ENCODE measurements around the gene TGFBR2. TPM values are rescaled to one million over a fixed set of nuclear protein-coding genes. Genes with fewer than 3 reads are reported as not detected.

TGFBR2 gene
- total and polyA plus RNA-seq, 2 experiments from 2014 or later, result 4.7 to 13.0 TPM

GRCh38 chr3:30631243-30631904, 25.0 kb downstream of the TGFBR2 start:
- ATAC-seq (no peak), DNase-seq (ENCODE audit: low spot score) (no peak)
- no peaks in the 10 kb centered on the region for H3K9me2 ChIP-seq (ENCODE audit: insufficient read depth)
- Mint-ChIP-seq H3K27me3 (ENCODE audit: insufficient read depth, low read depth, poor library complexity) (no peaks in the 10 kb centered on the region), H3K4me3 (no peak overlapping the region), H3K9me3 (no peaks in the 10 kb centered on the region), H3K27ac (no peak overlapping the region), H3K36me3 (ENCODE audit: low read depth) (peaks cover 14% of the 10 kb centered on the region; the same call in 2 of the 3 replicates), H3K4me1 (peaks cover 51% of the 10 kb centered on the region)
- no peak for TF ChIP-seq JUNB (IDR thresholded peaks at IDR 0.05; ENCODE audit: unreplicated experiment)
- no peak for TF ChIP-seq CREB1 (CRISPR knock-in tag; IDR thresholded peaks at IDR 0.05; ENCODE audit: low read depth)
- no peak for TF ChIP-seq POLR2AphosphoS5 (IDR thresholded peaks at IDR 0.05; ENCODE audit: low read depth)
- no peak for TF ChIP-seq REST (IDR thresholded peaks at IDR 0.05; ENCODE audit: unreplicated experiment)
- no peak for TF ChIP-seq EZH2phosphoT487 (IDR thresholded peaks at IDR 0.05; ENCODE audit: unreplicated experiment)
- TF ChIP-seq ZNF114 (CRISPR knock-in tag; IDR thresholded peaks at IDR 0.05), result no peak
- TF ChIP-seq CTCF (conservative IDR thresholded peaks at IDR 0.05; ENCODE audit: low read depth in 2 of 2), result no peak
- TF ChIP-seq STAT1 (IDR thresholded peaks at IDR 0.05; ENCODE audit: unreplicated experiment), result no peak
- no peak for TF ChIP-seq NANOG (IDR thresholded peaks at IDR 0.05; ENCODE audit: borderline replicate concordance)
- TF ChIP-seq EZH2 (IDR thresholded peaks at IDR 0.05; ENCODE audit: low read depth, unreplicated experiment), result no peak
- no peak for TF ChIP-seq ZNF331 (CRISPR knock-in tag; IDR thresholded peaks at IDR 0.05; ENCODE audit: low read depth)
- no peak for TF ChIP-seq ETS1 (IDR thresholded peaks at IDR 0.05)
- no peak for TF ChIP-seq ZNF462 (CRISPR knock-in tag; IDR thresholded peaks at IDR 0.05)
- H2AFZ ChIP-seq, result no peak overlapping the region
- H4K20me1 ChIP-seq (replicated peaks; ENCODE audit: insufficient read depth), result no peaks in the 10 kb centered on the region
- H3K79me2 ChIP-seq (replicated peaks; ENCODE audit: insufficient read depth), result peaks cover 83% of the 10 kb centered on the region
- no peak overlapping the region for H3K4me3 ChIP-seq
- H3K4me2 ChIP-seq, result no peak overlapping the region
- no peak overlapping the region for H3K27ac ChIP-seq (ENCODE audit: low read depth)
- H3K4me1 ChIP-seq (ENCODE audit: insufficient read depth), result peaks cover 46% of the 10 kb centered on the region
- H3K27me3 ChIP-seq (ENCODE audit: insufficient read depth), result no peaks in the 10 kb centered on the region
- no peaks in the 10 kb centered on the region; the same call in 1 of the 2 replicates for H3F3A ChIP-seq (replicated peaks; ENCODE audit: low read depth)
- H3K36me3 ChIP-seq (ENCODE audit: insufficient read depth), result no peaks in the 10 kb centered on the region

Measured in GM23338 (cell line).